Ishikawa (cell line): Measurements from ENCODE around the gene FURIN.

Source experiments
- TCF12 ChIP-seq: IDR thresholded peaks from 2 replicates; pipeline ENCODE4 v1.6.1; 2012; ENCODE audit warnings: low read depth
- TF ChIP-seq, protein P1 (sequence below): IDR thresholded peaks from 2 replicates; pipeline ENCODE4 v1.6.1; 2012; ENCODE audit warnings: low read depth, mild to moderate bottlenecking

GRCh38 chr15:90907838-90908507, 39.6 kb downstream of the FURIN start:
- TF ChIP-seq TCF12: no peak
- TF ChIP-seq, protein P1, sequence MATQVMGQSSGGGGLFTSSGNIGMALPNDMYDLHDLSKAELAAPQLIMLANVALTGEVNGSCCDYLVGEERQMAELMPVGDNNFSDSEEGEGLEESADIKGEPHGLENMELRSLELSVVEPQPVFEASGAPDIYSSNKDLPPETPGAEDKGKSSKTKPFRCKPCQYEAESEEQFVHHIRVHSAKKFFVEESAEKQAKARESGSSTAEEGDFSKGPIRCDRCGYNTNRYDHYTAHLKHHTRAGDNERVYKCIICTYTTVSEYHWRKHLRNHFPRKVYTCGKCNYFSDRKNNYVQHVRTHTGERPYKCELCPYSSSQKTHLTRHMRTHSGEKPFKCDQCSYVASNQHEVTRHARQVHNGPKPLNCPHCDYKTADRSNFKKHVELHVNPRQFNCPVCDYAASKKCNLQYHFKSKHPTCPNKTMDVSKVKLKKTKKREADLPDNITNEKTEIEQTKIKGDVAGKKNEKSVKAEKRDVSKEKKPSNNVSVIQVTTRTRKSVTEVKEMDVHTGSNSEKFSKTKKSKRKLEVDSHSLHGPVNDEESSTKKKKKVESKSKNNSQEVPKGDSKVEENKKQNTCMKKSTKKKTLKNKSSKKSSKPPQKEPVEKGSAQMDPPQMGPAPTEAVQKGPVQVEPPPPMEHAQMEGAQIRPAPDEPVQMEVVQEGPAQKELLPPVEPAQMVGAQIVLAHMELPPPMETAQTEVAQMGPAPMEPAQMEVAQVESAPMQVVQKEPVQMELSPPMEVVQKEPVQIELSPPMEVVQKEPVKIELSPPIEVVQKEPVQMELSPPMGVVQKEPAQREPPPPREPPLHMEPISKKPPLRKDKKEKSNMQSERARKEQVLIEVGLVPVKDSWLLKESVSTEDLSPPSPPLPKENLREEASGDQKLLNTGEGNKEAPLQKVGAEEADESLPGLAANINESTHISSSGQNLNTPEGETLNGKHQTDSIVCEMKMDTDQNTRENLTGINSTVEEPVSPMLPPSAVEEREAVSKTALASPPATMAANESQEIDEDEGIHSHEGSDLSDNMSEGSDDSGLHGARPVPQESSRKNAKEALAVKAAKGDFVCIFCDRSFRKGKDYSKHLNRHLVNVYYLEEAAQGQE: no peak
